SU-DHL-6 (cell line): Measurements from ENCODE around the gene RBX1.

ENCODE experiments used
- H2AFZ ChIP-seq: fragments of 200-600 bp; sonication (generic); 2 replicates; pipeline ENCODE4 v1.6.1; 2014; ENCODE audit warnings: low read depth, mild to moderate bottlenecking, moderate library complexity, mixed read lengths, antibody characterized with exemption, low read length; ENCODE audit not compliant: severe bottlenecking
- H3F3A ChIP-seq: fragments of 200-600 bp; shearing (Covaris generic); 2 replicates; pipeline ENCODE4 v1.6.0; 2016; ENCODE audit warnings: antibody characterized with exemption, mild to moderate bottlenecking; ENCODE audit not compliant: insufficient read depth
- H3K27ac ChIP-seq: fragments of 200-600 bp; sonication (generic); 2 replicates; pipeline ENCODE4 v1.5.1; 2016; ENCODE audit warnings: low read depth, mild to moderate bottlenecking, low read length, moderate library complexity, mixed read lengths
- H3K27me3 ChIP-seq: fragments of 200-600 bp; sonication (generic), shearing (Covaris generic); 2 replicates; pipeline ENCODE4 v1.6.0; 2014; ENCODE audit warnings: mild to moderate bottlenecking, low read length
- H3K36me3 ChIP-seq: fragments of 200-600 bp; sonication (generic); 2 replicates; pipeline ENCODE4 v1.6.1; 2014; ENCODE audit warnings: mild to moderate bottlenecking, low read length, mixed read lengths
- H3K4me2 ChIP-seq: fragments of 300-600, 200-600 bp; shearing (Covaris generic), sonication (generic); 2 replicates; pipeline ENCODE4 v1.6.0; 2014; ENCODE audit warnings: low read length, low read depth, mild to moderate bottlenecking; ENCODE audit not compliant: poor library complexity, severe bottlenecking
- H3K4me3 ChIP-seq: fragments of 200-600 bp; sonication (generic); 2 replicates; pipeline ENCODE4 v1.5.1; 2014; ENCODE audit warnings: antibody characterized with exemption, low read length, mild to moderate bottlenecking, mixed read lengths; ENCODE audit not compliant: insufficient read depth, poor library complexity, severe bottlenecking
- H3K79me2 ChIP-seq: fragments of 200-600 bp; sonication (generic); 2 replicates; pipeline ENCODE4 v1.6.1; 2014; ENCODE audit warnings: mild to moderate bottlenecking, low read length, moderate library complexity; ENCODE audit not compliant: insufficient read depth
- H3K9ac ChIP-seq: fragments of 200-600 bp; sonication (generic); 2 replicates; pipeline ENCODE4 v1.7.0; 2014; ENCODE audit warnings: mild to moderate bottlenecking, low read length
- H3K9me2 ChIP-seq: fragments of 200-600 bp; sonication (generic); replicated peaks from 2 replicates; pipeline ENCODE4 v1.6.1; 2014; ENCODE audit warnings: low read length; ENCODE audit not compliant: insufficient read depth
- H3K9me3 ChIP-seq: fragments of 200-600 bp; sonication (generic); 2 replicates; pipeline ENCODE4 v1.6.1; 2014; ENCODE audit warnings: low read length, mixed read lengths; ENCODE audit not compliant: insufficient read depth
- H4K20me1 ChIP-seq: fragments of 200-600 bp; sonication (generic); 2 replicates; pipeline ENCODE4 v1.6.1; 2014; ENCODE audit warnings: low read depth, mild to moderate bottlenecking, antibody characterized with exemption, low read length, moderate library complexity, mixed read lengths
- EZH2phosphoT487 ChIP-seq: fragments of 200-600 bp; sonication (generic), shearing (Covaris generic); conservative IDR thresholded peaks from 2 replicates; pipeline ENCODE4 v1.6.1; 2018; ENCODE audit warnings: mild to moderate bottlenecking, antibody characterized with exemption, low read length, moderate library complexity, mixed read lengths
- TF ChIP-seq, protein P1 (sequence below): fragments of 200-600 bp; sonication (generic); IDR thresholded peaks from one replicate; pipeline ENCODE4 v1.5.1; 2017; ENCODE audit warnings: antibody characterized with exemption, mild to moderate bottlenecking, low read length, moderate library complexity; ENCODE audit not compliant: insufficient read depth, poor library complexity, severe bottlenecking

Gene RBX1

DNA sequence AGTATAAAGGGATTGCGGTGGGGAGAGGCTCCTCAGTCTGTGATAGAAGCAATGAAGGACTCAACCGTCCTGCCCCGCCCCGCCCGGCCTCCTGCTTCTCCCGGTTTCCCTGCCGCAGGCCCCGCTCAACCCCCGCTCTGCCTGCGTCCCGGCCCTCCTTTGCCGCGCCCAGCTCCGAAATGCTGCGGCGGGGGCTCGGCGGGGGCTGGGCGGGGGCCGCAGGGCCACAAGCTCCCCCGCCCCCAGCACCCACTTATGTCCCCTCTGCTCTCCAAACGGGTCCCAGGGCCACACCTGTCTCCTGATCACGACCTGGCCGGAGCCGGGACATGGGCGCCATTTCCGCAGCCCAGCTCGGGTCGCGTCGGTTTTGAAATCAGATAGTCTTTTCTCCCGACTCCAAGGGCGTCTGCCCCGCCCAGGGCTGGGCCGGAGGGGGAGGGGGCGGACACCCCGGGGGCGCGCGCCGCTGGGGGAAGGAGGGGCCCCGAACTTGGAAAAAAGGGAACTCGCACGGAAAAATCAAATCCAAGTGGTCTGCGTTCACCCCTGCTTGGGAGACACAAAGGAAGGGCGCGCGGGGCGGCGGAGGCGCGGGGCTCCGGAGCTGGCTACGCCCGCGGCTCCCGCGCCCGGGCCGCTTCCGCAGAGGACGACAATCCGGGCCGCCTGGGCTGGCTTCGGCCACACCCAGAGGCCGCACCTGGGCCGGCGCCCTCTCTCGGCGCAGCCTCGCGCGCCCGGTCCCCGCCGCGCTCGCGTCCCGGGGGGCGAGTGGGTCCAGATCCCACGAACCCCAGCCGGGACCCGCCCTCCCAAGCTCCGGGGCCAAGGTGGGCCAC lies 70.7 kb downstream of the RBX1 start:
- Histone ChIP-seq H2AFZ (peak overlapping the region; percentile 76), H3K36me3 (no peaks in the 10 kb centered on the region), H3K9me3 (no peaks in the 10 kb centered on the region), H3K79me2 (no peaks in the 10 kb centered on the region), H3F3A (peaks cover 15% of the 10 kb centered on the region), H4K20me1 (no peaks in the 10 kb centered on the region), H3K4me2 (peak overlapping the region; percentile 77), H3K9me2 (no peaks in the 10 kb centered on the region), H3K27ac (peak overlapping the region; percentile 63), H3K9ac (peak overlapping the region; percentile 73), H3K4me3 (peak overlapping the region; percentile 59), H3K27me3 (no peaks in the 10 kb centered on the region)
- TF ChIP-seq EZH2phosphoT487: no peak
- TF ChIP-seq, protein P1, sequence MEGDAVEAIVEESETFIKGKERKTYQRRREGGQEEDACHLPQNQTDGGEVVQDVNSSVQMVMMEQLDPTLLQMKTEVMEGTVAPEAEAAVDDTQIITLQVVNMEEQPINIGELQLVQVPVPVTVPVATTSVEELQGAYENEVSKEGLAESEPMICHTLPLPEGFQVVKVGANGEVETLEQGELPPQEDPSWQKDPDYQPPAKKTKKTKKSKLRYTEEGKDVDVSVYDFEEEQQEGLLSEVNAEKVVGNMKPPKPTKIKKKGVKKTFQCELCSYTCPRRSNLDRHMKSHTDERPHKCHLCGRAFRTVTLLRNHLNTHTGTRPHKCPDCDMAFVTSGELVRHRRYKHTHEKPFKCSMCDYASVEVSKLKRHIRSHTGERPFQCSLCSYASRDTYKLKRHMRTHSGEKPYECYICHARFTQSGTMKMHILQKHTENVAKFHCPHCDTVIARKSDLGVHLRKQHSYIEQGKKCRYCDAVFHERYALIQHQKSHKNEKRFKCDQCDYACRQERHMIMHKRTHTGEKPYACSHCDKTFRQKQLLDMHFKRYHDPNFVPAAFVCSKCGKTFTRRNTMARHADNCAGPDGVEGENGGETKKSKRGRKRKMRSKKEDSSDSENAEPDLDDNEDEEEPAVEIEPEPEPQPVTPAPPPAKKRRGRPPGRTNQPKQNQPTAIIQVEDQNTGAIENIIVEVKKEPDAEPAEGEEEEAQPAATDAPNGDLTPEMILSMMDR: no peak

DNA sequence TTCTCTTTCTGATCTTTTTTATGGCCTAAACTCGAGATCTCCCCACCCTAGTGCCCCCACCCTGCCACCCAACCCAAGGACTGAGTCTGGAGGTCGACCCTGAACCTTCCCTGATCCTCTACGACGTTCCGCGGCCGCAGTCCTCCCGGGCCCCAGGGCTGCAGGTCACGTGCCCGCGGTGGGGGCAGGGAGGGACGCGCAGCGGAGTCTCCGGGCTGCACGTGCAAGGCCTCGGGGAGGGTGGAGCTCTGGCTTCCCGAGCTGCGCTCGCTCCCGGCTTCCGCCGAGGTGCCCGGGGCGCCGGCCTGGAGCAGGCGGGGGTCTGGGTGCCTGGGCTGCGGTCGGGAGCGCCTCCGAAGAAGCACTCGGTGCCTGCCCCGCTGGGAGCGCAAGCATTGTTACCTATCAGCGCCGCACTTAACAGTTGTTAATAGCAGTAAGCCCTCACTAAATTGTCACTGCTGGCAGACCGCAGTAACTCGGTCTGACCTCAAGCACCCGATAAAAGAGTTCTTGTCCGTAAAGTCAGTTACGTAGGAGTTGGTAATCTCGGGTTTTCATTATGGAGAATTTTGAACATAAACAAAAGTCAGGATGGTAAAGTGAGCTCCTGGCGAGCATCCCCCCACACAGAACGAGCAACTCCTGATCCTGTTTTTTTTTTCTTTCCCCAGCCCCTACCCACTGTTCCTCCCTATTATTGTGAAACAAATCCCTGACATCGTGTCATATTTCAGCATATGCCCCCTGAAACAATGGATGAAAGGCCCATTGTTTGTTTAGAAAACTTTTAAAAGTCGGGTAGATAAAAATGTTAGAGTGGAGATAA lies 71.5 kb downstream of the RBX1 start:
- Histone ChIP-seq H3K4me2 (peak overlapping the region; percentile 77), H3K4me3 (peak overlapping the region; percentile 59), H3F3A (peaks cover 15% of the 10 kb centered on the region), H3K27me3 (no peaks in the 10 kb centered on the region), H3K9ac (peak overlapping the region; percentile 73), H3K79me2 (no peaks in the 10 kb centered on the region), H3K36me3 (no peaks in the 10 kb centered on the region), H2AFZ (peak overlapping the region; percentile 76), H3K9me2 (no peaks in the 10 kb centered on the region), H4K20me1 (no peaks in the 10 kb centered on the region), H3K9me3 (no peaks in the 10 kb centered on the region), H3K27ac (peak overlapping the region; percentile 63)
- TF ChIP-seq, protein P1: no peak
- no peak for TF ChIP-seq EZH2phosphoT487
